SK-N-SH treated with all-trans-retinoic acid at 6 μM for 48 hours (cell line): Measurements from ENCODE around the gene NSUN4.
A peak's percentile ranks its signal among the peaks of the same experiment; 100 is the strongest.

Experiments
- ATAC-seq: fragments of 200-7000 bp; cut with Tn5 transposase; 3 replicates; pipeline ENCODE4 v1.9.1; 2020; ENCODE audit warnings: mild to moderate bottlenecking, moderate library complexity
- ARNTL ChIP-seq: fragments of 450-650 bp; formaldehyde crosslinking; IDR thresholded peaks from 2 replicates; pipeline ENCODE4 v1.5.0; 2020; ENCODE audit warnings: low read depth, mild to moderate bottlenecking, moderate library complexity, borderline replicate concordance
- BACH2 ChIP-seq: fragments of 250-450 bp; sonication (Bioruptor Pico); IDR thresholded peaks from 2 replicates; pipeline ENCODE4 v1.9.0; 2021; ENCODE audit warnings: mild to moderate bottlenecking, borderline replicate concordance
- CREB5 ChIP-seq: fragments of 250-450 bp; sonication (Bioruptor Pico); IDR thresholded peaks from 2 replicates; pipeline ENCODE4 v1.5.1; 2020; ENCODE audit warnings: low read depth, mild to moderate bottlenecking, moderate library complexity
- CSDC2 ChIP-seq: fragments of 250-450 bp; sonication (Bioruptor Pico); IDR thresholded peaks from 2 replicates; pipeline ENCODE4 v1.5.0; 2020; ENCODE audit warnings: mild to moderate bottlenecking, moderate library complexity
- ESRRG ChIP-seq: fragments of 250-450 bp; sonication (Bioruptor Pico); IDR thresholded peaks from 2 replicates; pipeline ENCODE4 v1.6.1; 2021; ENCODE audit warnings: mild to moderate bottlenecking
- GLIS3 ChIP-seq: fragments of 250-450 bp; sonication (Bioruptor Pico); IDR thresholded peaks from 2 replicates; pipeline ENCODE4 v1.5.0; 2020; ENCODE audit warnings: mild to moderate bottlenecking, moderate library complexity
- ISL1 ChIP-seq: fragments of 250-450 bp; sonication (Bioruptor Pico); IDR thresholded peaks from 2 replicates; pipeline ENCODE4 v2.1.2; 2022; ENCODE audit warnings: mild to moderate bottlenecking, moderate library complexity
- OSR1 ChIP-seq: fragments of 250-450 bp; sonication (Bioruptor Pico); IDR thresholded peaks from 2 replicates; pipeline ENCODE4 v1.8.0; 2022; ENCODE audit warnings: moderate library complexity, mild to moderate bottlenecking, inconsistent platforms
- PATZ1 ChIP-seq: fragments of 250-450 bp; sonication (Bioruptor Pico); IDR thresholded peaks from 2 replicates; pipeline ENCODE4 v1.8.0; 2020; ENCODE audit warnings: mild to moderate bottlenecking, moderate library complexity, borderline replicate concordance
- POU6F1 ChIP-seq: fragments of 250-450 bp; sonication (Bioruptor Pico); IDR thresholded peaks from 2 replicates; pipeline ENCODE4 v1.8.0; 2021; ENCODE audit warnings: low read depth, mild to moderate bottlenecking, moderate library complexity, borderline replicate concordance
- PPARA ChIP-seq: fragments of 250-450 bp; sonication (Bioruptor Pico); IDR thresholded peaks from 2 replicates; pipeline ENCODE4 v1.5.0; 2020; ENCODE audit warnings: mild to moderate bottlenecking, borderline replicate concordance
- RARB ChIP-seq: fragments of 250-450 bp; sonication (Bioruptor Pico); IDR thresholded peaks from 2 replicates; pipeline ENCODE4 v1.8.0; 2021; ENCODE audit warnings: mild to moderate bottlenecking, moderate library complexity
- TCF4 ChIP-seq: fragments of 250-450 bp; sonication (Bioruptor Pico); IDR thresholded peaks from 2 replicates; pipeline ENCODE4 v1.8.0; 2021; ENCODE audit warnings: mild to moderate bottlenecking, moderate library complexity, borderline replicate concordance
- TOX ChIP-seq: fragments of 250-450 bp; sonication (Bioruptor Pico); IDR thresholded peaks from 2 replicates; pipeline ENCODE4 v1.8.0; 2021; ENCODE audit warnings: mild to moderate bottlenecking, moderate library complexity, borderline replicate concordance
- TSHZ2 ChIP-seq: fragments of 250-450 bp; sonication (Bioruptor Pico); IDR thresholded peaks from 2 replicates; pipeline ENCODE4 v1.5.0; 2020; ENCODE audit warnings: mild to moderate bottlenecking, moderate library complexity
- ZC3H10 ChIP-seq: fragments of 250-450 bp; sonication (Bioruptor Pico); IDR thresholded peaks from 2 replicates; pipeline ENCODE4 v1.5.1; 2021; ENCODE audit warnings: mild to moderate bottlenecking, moderate library complexity
- ZFP3 ChIP-seq: fragments of 250-450 bp; sonication (Bioruptor Pico); IDR thresholded peaks from 2 replicates; pipeline ENCODE4 v1.5.0; 2020; ENCODE audit warnings: mild to moderate bottlenecking, moderate library complexity
- ZFP30 ChIP-seq: fragments of 450-650 bp; formaldehyde crosslinking; IDR thresholded peaks from 2 replicates; pipeline ENCODE4 v1.5.0; 2022; ENCODE audit warnings: mild to moderate bottlenecking, moderate library complexity
- ZNF70 ChIP-seq: fragments of 450-650 bp; formaldehyde crosslinking; IDR thresholded peaks from 2 replicates; pipeline ENCODE4 v1.5.0; 2020; ENCODE audit warnings: mild to moderate bottlenecking, moderate library complexity
- ZNF8 ChIP-seq: fragments of 450-650 bp; formaldehyde crosslinking; IDR thresholded peaks from 2 replicates; pipeline ENCODE4 v1.5.0; 2020; ENCODE audit warnings: mild to moderate bottlenecking, moderate library complexity

NSUN4 gene

GRCh38 chr1:46404482-46405196, 64.0 kb downstream of the NSUN4 start:
- no peak for TF ChIP-seq ZFP3 (CRISPR knock-in tag)
- no peak for TF ChIP-seq POU6F1 (CRISPR knock-in tag)
- no peak for TF ChIP-seq ISL1
- no peak for TF ChIP-seq GLIS3 (CRISPR knock-in tag)
- TF ChIP-seq ZFP30, result no peak
- TF ChIP-seq TCF4 (CRISPR knock-in tag), result no peak
- no peak for TF ChIP-seq BACH2 (CRISPR knock-in tag)
- TF ChIP-seq ESRRG (CRISPR knock-in tag), result no peak
- no peak for TF ChIP-seq CREB5 (CRISPR knock-in tag)
- TF ChIP-seq RARB (CRISPR knock-in tag), result no peak
- TF ChIP-seq, all 23 proteins: peak for 0
- ATAC-seq, result no peak

- ATAC-seq, result no peak
- TF ChIP-seq ESRRG (CRISPR knock-in tag) (no peak), ISL1 (no peak), ZFP30 (no peak), ARNTL (CRISPR knock-in tag) (no peak), PPARA (CRISPR knock-in tag) (no peak), RARB (CRISPR knock-in tag) (no peak), TCF4 (CRISPR knock-in tag) (no peak), ZNF70 (no peak), GLIS3 (CRISPR knock-in tag) (no peak)
These were observed 64.6 kb downstream of the NSUN4 start for GRCh38 chr1:46405197-46405555.

- ATAC-seq, result no peak
- no peak for TF ChIP-seq TCF4 (CRISPR knock-in tag)
- no peak for TF ChIP-seq BACH2 (CRISPR knock-in tag)
- no peak for TF ChIP-seq ZNF8 (CRISPR knock-in tag)
- no peak for TF ChIP-seq ZFP30
- no peak for TF ChIP-seq TOX (CRISPR knock-in tag)
- TF ChIP-seq GLIS3 (CRISPR knock-in tag), result no peak
- no peak for TF ChIP-seq ZNF70
- no peak for TF ChIP-seq ARNTL (CRISPR knock-in tag)
- TF ChIP-seq, all 23 proteins: peak for 0
These were observed 65.1 kb downstream of the NSUN4 start for GRCh38 chr1:46405724-46406123.

GRCh38 chr1:46406881-46407608, 66.4 kb downstream of the NSUN4 start:
- TF ChIP-seq CREB5 (CRISPR knock-in tag) (no peak), RARB (CRISPR knock-in tag) (no peak), ARNTL (CRISPR knock-in tag) (no peak), OSR1 (no peak), GLIS3 (CRISPR knock-in tag) (no peak), POU6F1 (CRISPR knock-in tag) (no peak), TSHZ2 (CRISPR knock-in tag) (no peak), TCF4 (CRISPR knock-in tag) (no peak), ZNF70 (no peak), PPARA (CRISPR knock-in tag) (no peak), ISL1 (no peak), ZFP3 (CRISPR knock-in tag) (no peak), CSDC2 (no peak), PATZ1 (CRISPR knock-in tag) (no peak), BACH2 (CRISPR knock-in tag) (no peak), ZC3H10 (CRISPR knock-in tag) (no peak), ZNF8 (CRISPR knock-in tag) (no peak), ESRRG (CRISPR knock-in tag) (no peak)
- ATAC-seq, result peak; percentile 3
